GM23248 (cell line): ENCODE results near the gene TMEM63C.

Experiments used
- EZH2 ChIP-seq: fragments of 200-600 bp; sonication (generic); IDR thresholded peaks from 2 replicates; pipeline ENCODE4 v1.6.1; 2018; ENCODE audit warnings: antibody characterized with exemption, mild to moderate bottlenecking; ENCODE audit not compliant: insufficient read depth, poor library complexity, severe bottlenecking
- EZH2phosphoT487 ChIP-seq: fragments of 200-600 bp; sonication (generic); IDR thresholded peaks from 2 replicates; pipeline ENCODE4 v1.6.1; 2018; ENCODE audit warnings: antibody characterized with exemption, moderate library complexity, mild to moderate bottlenecking, low read depth; ENCODE audit not compliant: insufficient read depth

GRCh38 chr14:77212097-77212870 is 30.7 kb downstream of the TMEM63C start:
- TF ChIP-seq EZH2, result no peak
- TF ChIP-seq EZH2phosphoT487, result no peak
